Stimulated activated CD8-positive, alpha-beta memory T cell treated with anti-CD3 and anti-CD28 coated beads, Interleukin-12 subunit alpha, Interleukin-12 subunit beta, amount 100 ng/mL, for 4 hours (primary cell): ENCODE measurements around the gene CPE.
"Not testable (repeated sequence)": the region's sequence is repeated elsewhere in the genome, so short reads cannot be mapped to it uniquely, and the experiment has no call there.

Source experiments
- DNase-seq: peaks from one replicate; pipeline ENCODE4 v3.0.0-alpha.2; 2020; ENCODE audit warnings: low read depth

The CPE gene

DNA sequence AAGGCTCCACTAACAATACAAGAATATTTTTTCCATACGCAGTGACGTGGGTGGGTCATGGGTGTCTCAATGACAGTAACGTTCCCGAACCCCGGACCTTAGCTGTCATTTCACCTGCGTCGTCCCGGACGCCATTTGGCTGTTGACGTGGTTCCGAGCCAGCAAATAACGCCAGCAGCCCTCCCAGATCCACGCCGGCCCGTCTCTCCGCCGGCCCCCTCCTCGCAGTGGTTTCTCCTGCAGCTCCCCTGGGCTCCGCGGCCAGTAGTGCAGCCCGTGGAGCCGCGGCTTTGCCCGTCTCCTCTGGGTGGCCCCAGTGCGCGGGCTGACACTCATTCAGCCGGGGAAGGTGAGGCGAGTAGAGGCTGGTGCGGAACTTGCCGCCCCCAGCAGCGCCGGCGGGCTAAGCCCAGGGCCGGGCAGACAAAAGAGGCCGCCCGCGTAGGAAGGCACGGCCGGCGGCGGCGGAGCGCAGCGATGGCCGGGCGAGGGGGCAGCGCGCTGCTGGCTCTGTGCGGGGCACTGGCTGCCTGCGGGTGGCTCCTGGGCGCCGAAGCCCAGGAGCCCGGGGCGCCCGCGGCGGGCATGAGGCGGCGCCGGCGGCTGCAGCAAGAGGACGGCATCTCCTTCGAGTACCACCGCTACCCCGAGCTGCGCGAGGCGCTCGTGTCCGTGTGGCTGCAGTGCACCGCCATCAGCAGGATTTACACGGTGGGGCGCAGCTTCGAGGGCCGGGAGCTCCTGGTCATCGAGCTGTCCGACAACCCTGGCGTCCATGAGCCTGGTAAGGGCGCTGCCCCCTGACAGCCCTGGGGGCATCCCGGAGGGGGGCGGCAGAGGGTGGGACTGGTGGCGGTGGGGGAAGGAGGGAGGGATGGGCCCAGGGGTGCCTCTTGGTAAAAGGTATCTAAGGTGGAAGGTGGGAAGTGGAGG lies at the start of gene CPE:
CPE (plus strand) TSS at position 264 of the 933 bp plus-strand sequence; CDS start at position 478, 214 bp downstream.
- peak; percentile 17 for DNase-seq

DNA sequence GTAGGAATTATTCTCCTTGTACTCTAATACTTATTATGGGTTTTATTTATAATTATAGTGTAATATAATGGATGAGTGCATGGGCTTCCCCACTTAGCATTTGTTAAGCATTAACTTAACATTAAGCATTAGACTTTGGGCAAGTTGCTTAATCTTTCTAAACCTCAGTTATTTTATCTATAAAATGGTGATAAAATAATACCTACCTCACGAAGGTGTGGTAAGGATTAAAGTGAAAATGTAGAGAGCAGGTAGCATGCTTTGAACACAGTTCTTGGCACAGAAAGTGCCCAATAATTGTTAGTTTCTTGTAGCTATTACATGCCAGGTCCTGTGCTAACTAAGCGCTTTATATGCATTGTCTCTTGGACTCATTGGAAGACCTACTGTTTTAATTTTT lies 48.7 kb upstream of the CPE start:
- no peak for DNase-seq

DNA sequence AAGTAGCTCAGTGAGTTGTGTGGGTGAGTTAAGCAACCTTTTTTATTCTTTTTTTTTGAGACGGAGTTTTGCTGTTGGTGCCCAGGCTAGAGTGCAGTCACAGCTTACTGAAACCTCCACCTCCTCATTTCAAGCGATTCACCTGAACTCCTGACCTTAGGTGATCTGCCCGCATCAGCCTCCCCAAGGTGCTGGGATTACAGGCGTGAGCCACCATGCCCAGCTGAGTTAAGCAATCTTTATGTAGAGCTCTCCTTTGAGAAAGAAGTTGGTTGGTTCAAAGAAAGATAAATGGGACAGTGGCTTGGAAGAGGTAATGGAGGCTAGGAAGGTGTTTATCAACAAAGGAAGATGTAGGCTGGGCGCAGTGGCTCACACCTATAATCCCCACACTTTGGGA lies 48.1 kb upstream of the CPE start:
- no peak for DNase-seq

DNA sequence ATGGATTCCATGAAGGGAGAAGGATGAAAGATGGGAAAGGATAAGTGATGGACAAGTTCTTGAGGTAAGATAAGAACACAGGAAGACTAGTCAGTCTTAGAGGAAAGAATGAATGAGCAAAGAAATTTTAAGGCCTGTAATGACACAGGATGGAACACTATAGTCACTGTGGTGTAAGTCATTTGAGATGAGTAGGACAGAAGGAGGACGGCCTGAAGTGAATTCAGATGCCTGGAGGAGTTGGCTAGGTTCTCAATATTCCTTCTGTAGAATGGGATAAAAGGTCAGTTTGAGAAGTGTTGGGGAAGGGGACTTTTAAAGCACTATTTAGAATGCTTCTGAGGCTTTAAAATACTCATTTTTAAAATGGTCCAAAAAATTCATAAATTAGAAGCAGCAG lies 47.4 kb upstream of the CPE start:
- DNase-seq: no peak

GRCh38 chr4:165331823-165332222 lies 47.0 kb upstream of the CPE start:
- no peak for DNase-seq

DNA sequence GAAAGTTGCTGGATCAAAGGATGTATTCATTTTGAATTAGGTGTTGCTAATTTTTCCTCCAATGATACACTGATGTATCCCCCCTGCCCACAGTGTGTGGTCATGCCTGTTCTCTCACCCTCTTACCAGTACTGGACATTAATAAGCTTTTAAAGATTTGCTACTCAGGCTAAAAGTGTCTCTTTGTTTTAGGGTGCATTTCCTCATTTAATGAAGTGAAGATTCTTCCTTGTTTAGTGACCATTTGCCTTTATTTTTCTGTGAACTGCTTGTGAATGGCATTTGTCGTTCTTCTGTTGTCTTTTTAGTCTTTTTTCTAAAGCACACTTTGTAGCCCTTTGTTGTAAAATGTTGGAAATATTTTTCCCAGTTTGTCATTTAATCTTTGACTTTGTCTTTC lies 46.3 kb upstream of the CPE start:
- no peak for DNase-seq

GRCh38 chr4:165335163-165335703 lies 43.6 kb upstream of the CPE start:
- no peak for DNase-seq

DNA sequence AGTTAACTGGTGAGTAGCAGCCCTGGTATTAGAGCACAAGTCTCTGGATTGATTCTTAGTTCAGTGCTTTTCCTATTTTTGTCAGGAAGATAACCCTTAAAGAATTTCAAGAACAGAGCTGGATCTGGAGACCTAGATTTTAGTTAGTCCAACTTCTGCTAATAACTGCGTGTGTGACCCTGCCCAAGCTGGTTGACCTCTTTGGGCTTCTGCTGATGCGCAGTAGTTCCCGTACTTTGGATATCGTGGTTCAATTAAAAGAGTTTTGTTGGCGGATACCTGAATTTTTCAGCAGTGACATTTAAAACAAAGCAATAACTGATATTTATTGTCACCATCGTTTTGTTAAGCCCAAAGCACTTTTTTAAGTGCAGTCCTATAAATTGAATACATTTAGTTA lies 42.1 kb upstream of the CPE start:
- DNase-seq: no peak

- DNase-seq: not testable (repeated sequence)
These were observed 36.5 kb upstream of the CPE start for GRCh38 chr4:165342340-165342739.

DNA sequence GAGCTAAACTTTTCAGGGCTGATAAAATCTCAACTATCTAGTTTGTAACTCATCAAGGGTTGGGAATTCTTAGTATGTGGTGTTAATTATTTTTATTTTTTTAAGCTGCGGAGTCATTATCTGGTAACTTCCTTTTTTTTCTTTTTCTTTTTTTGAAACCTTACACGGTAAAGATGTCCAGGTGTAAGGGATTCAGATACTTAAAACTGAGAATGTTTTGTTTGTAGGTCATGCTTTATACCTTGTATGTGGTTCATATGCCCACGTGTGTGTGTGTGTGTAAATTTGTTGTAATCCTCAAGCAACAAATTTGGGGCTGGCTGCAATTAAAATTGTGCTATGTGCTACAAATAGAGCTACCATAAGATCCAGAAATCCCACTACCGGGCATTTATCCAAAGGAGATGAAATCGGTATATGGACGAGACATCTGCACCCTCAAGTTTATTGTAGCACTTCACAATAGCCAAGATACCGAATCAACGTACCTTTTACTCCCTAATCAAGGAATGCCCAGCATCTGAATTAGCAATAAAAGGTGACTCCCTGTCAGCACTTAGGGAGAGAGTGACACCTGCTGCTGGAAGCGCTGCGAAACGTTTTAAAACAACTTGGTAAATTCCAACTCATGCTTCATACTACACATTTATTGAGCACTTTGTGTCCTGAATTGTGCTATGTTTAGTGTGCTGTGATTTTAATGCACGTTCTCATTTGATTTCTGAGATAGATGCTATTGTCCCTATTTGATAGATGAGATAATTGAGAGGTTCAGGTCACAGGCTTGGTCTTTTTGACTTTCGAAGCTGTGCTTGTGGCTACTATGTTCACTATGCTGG lies 35.2 kb upstream of the CPE start:
- no peak for DNase-seq

- DNase-seq: no peak
These were observed 33.0 kb upstream of the CPE start for GRCh38 chr4:165345666-165346417.

DNA sequence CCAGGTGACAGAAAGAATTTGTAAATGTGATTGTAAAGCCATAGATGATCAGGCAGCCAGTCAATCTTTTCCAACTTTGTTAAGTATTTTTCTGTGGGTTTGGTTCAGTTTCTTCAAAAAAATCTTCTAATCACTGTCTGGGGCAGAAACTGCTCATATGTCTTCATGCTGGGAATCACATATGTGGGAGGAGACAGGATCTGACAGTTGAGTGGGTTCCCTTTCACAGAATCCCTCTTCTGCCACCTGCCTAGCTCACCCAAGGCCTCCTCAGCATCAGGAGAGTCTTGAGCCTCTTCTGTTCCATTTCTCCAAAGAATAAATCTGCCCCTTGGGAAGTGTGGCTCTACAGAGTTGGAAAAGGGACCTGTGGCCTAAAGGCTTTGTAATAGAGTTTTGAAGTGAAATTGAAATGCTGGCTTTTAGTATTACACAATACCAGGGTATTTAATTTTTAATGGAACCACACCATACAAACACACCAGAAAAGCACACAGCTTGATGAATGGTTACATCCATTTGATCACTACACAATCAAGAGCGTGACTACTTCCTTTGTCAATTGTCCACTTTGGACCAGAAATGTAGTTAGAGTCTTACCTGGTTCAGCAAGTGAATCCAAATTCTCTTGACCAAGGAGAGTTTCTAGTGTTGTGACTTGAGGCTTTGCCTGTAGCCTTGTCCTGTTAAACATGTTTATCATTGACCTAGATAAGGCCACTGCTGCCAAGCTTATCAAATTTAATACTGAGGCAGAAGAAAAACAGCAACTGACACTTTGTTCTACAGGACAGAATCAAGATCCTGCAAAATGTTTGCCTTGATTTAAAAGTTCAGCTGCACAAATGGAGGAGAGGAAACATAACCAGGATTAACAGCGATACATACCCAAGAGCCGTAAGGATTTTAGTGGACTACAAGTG lies 30.9 kb upstream of the CPE start:
- no peak for DNase-seq

DNA sequence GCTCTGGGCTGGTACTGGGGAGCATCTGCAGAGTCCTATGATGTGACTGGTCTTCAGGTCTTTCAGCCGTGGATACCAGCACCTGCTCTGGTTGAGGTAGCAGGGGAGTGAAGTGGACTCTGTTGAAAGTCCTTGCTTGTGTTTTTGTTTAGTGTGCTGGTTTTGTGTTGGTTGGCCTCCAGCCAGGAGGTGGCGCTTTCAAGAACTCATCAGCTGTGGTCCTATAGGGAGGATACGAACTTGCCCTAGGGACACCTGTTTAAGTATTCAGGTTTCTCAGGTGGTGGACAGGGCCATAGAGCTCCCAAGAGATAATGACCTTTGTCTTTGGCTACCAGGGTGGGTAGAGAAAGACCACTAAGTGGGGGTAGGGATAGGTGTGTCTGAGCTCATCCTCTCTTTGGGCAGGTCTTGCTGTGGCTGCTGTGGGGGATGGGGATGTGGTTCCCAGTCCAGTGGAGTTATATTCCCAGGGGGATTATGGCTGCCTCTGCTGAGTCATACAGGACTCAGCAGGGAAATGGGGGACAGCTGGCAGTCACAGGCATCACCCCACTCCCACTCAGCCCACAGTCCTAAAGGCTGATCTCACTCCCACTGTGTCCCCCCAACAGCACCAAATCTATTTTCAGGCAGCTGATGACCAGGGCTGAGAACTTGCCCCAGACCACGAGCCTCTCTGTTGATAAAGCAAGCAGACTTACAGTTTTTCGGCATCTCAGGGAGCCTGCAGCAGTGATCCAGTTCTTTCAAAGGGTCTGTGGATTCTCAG lies 27.3 kb upstream of the CPE start:
- DNase-seq: no peak

DNA sequence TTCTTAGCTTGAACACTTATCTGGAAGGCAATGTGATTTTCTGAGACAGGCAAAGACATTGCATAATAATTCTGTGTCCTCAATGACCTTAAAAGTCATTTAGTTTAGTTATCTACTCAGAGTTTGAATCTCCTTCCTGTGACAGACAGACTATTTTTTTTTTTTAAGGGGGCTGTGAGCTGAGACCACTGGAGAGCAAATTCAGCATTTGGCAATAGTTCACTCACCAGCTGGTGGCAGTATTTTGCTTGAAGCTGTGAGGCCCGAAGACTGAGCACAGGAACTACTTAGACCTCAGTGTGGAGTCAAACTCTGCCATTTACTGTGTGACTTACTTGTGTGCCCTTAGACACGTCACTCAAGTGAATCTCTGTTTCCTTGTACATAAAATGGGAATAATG lies 22.9 kb upstream of the CPE start:
- DNase-seq: no peak

DNA sequence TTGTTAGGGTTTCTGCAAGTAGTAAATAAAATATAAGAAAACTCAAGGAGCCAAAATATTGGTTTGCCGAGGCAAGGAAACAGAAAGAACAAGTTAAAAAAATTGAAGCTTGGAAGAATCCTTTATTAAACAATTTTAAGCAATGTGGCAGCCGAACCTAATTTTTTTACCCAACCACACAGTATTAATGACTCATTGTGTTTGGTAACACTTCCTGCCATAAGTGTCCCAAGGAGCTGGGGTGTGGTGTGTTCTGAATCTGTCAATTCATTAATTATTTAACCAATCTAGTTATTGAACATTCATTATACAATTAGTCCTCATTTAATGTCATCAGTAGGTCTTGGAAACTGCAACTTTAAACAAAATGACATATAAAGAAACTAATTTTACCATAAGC lies 19.3 kb upstream of the CPE start:
- DNase-seq: no peak

GRCh38 chr4:165360041-165360695 lies 18.6 kb upstream of the CPE start:
- no peak for DNase-seq

DNA sequence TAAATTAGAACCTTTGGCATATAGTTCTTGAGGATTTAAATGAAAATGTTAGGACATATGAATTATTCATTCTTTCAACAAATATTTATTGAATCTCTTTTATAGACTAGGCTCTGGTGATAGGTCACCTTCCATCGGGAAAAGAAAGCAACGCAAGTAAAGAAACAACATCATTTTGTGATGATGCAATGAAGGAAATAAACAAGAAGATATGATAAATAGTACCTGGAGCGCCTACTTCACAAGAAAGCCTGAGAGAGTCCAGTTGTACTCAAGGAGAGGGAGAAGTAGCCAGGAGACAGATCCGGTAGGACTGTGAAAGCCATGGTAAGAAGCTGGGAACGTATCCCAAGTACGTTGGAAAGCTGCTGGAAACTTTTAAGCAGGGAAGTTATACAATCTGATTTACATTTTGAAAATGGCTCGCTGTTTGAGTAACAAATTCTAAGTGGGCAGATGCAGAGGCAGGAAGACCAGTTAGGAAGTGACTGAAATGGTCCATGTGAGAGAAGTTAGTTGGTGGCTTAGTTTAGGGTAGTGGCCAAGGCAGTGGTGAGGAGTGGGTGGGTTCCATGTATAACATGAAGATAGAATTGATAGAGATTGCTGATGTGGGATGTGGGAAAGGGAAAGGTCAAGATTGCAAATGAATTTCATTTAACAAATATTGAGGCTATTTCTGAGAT lies 17.7 kb upstream of the CPE start:
- no peak for DNase-seq

GRCh38 chr4:165361810-165362209 lies 17.0 kb upstream of the CPE start:
- DNase-seq: no peak

GRCh38 chr4:165364452-165365080 lies 14.2 kb upstream of the CPE start:
- no peak for DNase-seq
